Type B pancreatic cell (in vitro differentiated cells): Measurements from ENCODE around the gene KRTAP10-5. TPM values are rescaled to one million over a fixed set of nuclear protein-coding genes. Genes with fewer than 3 reads are reported as not detected.

Experiments used
- DNase-seq: peaks from one replicate; pipeline ENCODE4 v3.0.0; 2021; ENCODE audit warnings: mixed read lengths; ENCODE audit not compliant: unreplicated experiment; ENCODE audit errors: extremely low spot score
- H3K27ac Mint-ChIP-seq: 2 replicates; pipeline ENCODE4 v1.8.0; 2021; ENCODE audit warnings: mild to moderate bottlenecking, mixed read lengths
- H3K27me3 Mint-ChIP-seq: 2 replicates; pipeline ENCODE4 v1.8.0; 2021; ENCODE audit warnings: mixed read lengths
- H3K36me3 Mint-ChIP-seq: 2 replicates; pipeline ENCODE4 v1.8.0; 2021; ENCODE audit warnings: mixed read lengths
- H3K4me1 Mint-ChIP-seq: one replicate; pipeline ENCODE4 v1.8.0; 2021; ENCODE audit warnings: mixed read lengths; ENCODE audit not compliant: unreplicated experiment
- H3K4me3 Mint-ChIP-seq: 2 replicates; pipeline ENCODE4 v1.8.0; 2021; ENCODE audit warnings: mild to moderate bottlenecking, mixed read lengths
- H3K9me3 Mint-ChIP-seq: 2 replicates; pipeline ENCODE4 v1.8.0; 2021; ENCODE audit warnings: mixed read lengths
- CTCF ChIP-seq: fragments of 200-600 bp; sonication (generic); conservative IDR thresholded peaks from 2 replicates; pipeline ENCODE4 v1.5.0; 2021; ENCODE audit warnings: antibody characterized with exemption, mild to moderate bottlenecking
- total RNA-seq: library from RNA; stranded (reverse); gene quantifications from 2 replicates; pipeline ENCODE4 v1.2.1, GENCODE V29; 2021; ENCODE audit warnings: low replicate concordance

KRTAP10-5 gene
- total RNA-seq, 1 donor from 2014 or later = not detected

GRCh38 chr21:44583089-44583799 lies 2.8 kb upstream of the KRTAP10-5 start:
- no peaks in the 10 kb centered on the region for H3K9me3 Mint-ChIP-seq
- no peaks in the 10 kb centered on the region for H3K36me3 Mint-ChIP-seq
- no peak for DNase-seq
- H3K4me1 Mint-ChIP-seq = peaks cover 6% of the 10 kb centered on the region
- H3K4me3 Mint-ChIP-seq = no peak overlapping the region
- H3K27ac Mint-ChIP-seq = no peak overlapping the region
- no peak for TF ChIP-seq CTCF
- H3K27me3 Mint-ChIP-seq = peaks cover 29% of the 10 kb centered on the region

- no peak for DNase-seq
- no peak for TF ChIP-seq CTCF
- Mint-ChIP-seq H3K9me3 (no peaks in the 10 kb centered on the region), H3K4me1 (peaks cover 6% of the 10 kb centered on the region), H3K27me3 (peaks cover 24% of the 10 kb centered on the region), H3K27ac (no peak overlapping the region), H3K4me3 (no peak overlapping the region), H3K36me3 (no peaks in the 10 kb centered on the region)
Measured at GRCh38 chr21:44582055-44582454, 1.7 kb upstream of the KRTAP10-5 start.

GRCh38 chr21:44581158-44581557 lies 754 bp upstream of the KRTAP10-5 start:
- no peaks in the 10 kb centered on the region for H3K9me3 Mint-ChIP-seq
- H3K36me3 Mint-ChIP-seq = no peaks in the 10 kb centered on the region
- H3K27me3 Mint-ChIP-seq = peaks cover 18% of the 10 kb centered on the region
- TF ChIP-seq CTCF = no peak
- H3K4me1 Mint-ChIP-seq = peaks cover 6% of the 10 kb centered on the region
- DNase-seq = no peak
- no peak overlapping the region for H3K27ac Mint-ChIP-seq
- H3K4me3 Mint-ChIP-seq = no peak overlapping the region

- TF ChIP-seq CTCF = no peak
- H3K27ac Mint-ChIP-seq = no peak overlapping the region
- H3K9me3 Mint-ChIP-seq = no peaks in the 10 kb centered on the region
- H3K4me1 Mint-ChIP-seq = peaks cover 6% of the 10 kb centered on the region
- no peaks in the 10 kb centered on the region for H3K36me3 Mint-ChIP-seq
- no peak for DNase-seq
- H3K4me3 Mint-ChIP-seq = no peak overlapping the region
- peaks cover 11% of the 10 kb centered on the region for H3K27me3 Mint-ChIP-seq
Measured at GRCh38 chr21:44579833-44580144, 615 bp downstream of the KRTAP10-5 start.

GRCh38 chr21:44579056-44579832 lies 1.2 kb downstream of the KRTAP10-5 start:
- no peak overlapping the region for H3K27ac Mint-ChIP-seq
- H3K9me3 Mint-ChIP-seq = no peaks in the 10 kb centered on the region
- no peaks in the 10 kb centered on the region for H3K36me3 Mint-ChIP-seq
- DNase-seq = no peak
- H3K4me1 Mint-ChIP-seq = peaks cover 6% of the 10 kb centered on the region
- no peak overlapping the region for H3K4me3 Mint-ChIP-seq
- peaks cover 11% of the 10 kb centered on the region for H3K27me3 Mint-ChIP-seq
- no peak for TF ChIP-seq CTCF
